Ishikawa (cell line): ENCODE measurements around the gene COL9A1.

Experiments
- CEBPB ChIP-seq: IDR thresholded peaks from 2 replicates; pipeline ENCODE4 v1.6.1; 2012
- CREB1 ChIP-seq: IDR thresholded peaks from 2 replicates; pipeline ENCODE4 v1.6.1; 2012; ENCODE audit warnings: low read depth
- EGR1 ChIP-seq: IDR thresholded peaks from 2 replicates; pipeline ENCODE4 v1.6.1; 2012
- EP300 ChIP-seq: IDR thresholded peaks from 2 replicates; pipeline ENCODE4 v1.6.1; 2012; ENCODE audit warnings: borderline replicate concordance
- FOXM1 ChIP-seq: IDR thresholded peaks from 2 replicates; pipeline ENCODE4 v1.6.1; 2012; ENCODE audit warnings: low read depth, borderline replicate concordance
- NFIC ChIP-seq: IDR thresholded peaks from 2 replicates; pipeline ENCODE4 v1.6.1; 2012
- RAD21 ChIP-seq: IDR thresholded peaks from 2 replicates; pipeline ENCODE4 v1.6.1; 2012; ENCODE audit warnings: low read depth
- TAF1 ChIP-seq: IDR thresholded peaks from 2 replicates; pipeline ENCODE4 v1.6.1; 2012; ENCODE audit warnings: low read depth, mild to moderate bottlenecking
- TCF12 ChIP-seq: IDR thresholded peaks from 2 replicates; pipeline ENCODE4 v1.6.1; 2012; ENCODE audit warnings: low read depth
- YY1 ChIP-seq: IDR thresholded peaks from 2 replicates; pipeline ENCODE4 v1.6.1; 2012; ENCODE audit warnings: low read depth
- ZBTB7A ChIP-seq: IDR thresholded peaks from 2 replicates; pipeline ENCODE4 v1.6.1; 2012; ENCODE audit warnings: low read depth
- TF ChIP-seq, protein P1 (sequence below): IDR thresholded peaks from 2 replicates; pipeline ENCODE4 v1.6.1; 2012
- TF ChIP-seq, protein P2 (sequence below): IDR thresholded peaks from 2 replicates; pipeline ENCODE4 v1.6.1; 2012; ENCODE audit warnings: low read depth, mild to moderate bottlenecking

DNA sequence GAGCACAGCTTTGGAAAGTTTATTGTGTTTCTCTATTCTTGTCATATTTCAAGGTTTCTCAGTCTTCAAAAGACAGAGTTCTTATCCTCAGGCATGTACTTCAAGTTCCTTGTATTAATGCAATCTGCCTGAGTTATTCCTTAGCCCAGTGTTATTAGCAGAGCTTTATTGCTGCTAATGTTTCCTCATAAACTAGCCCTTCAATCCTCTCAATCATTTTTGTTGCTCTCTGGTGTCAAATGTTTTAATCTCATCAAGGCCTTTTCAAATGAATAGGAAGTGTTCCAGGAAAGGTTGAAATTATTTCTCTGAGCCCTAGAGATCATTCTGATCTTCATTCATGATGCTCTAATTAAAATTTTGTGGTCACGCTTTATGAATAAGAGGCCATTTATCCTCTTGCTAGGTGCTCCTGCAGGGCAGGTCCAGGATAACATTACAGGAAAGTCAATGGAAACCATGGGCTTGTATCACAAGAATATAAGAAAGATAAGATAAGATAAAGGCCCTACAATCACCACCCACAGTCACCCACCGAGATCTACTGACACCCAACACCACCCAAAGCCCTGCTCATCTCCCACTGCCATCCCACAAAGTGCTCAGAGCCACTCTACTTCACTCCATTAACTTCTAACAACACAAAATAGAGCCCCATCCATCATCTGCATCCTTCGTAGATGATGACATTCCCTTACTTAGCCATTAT, 125.9 kb downstream of the COL9A1 start:
- TF ChIP-seq EP300 (no peak), RAD21 (no peak), ZBTB7A (no peak), TAF1 (no peak), YY1 (no peak), EGR1 (no peak), TCF12 (no peak), CREB1 (no peak), NFIC (no peak), FOXM1 (no peak), CEBPB (no peak)
- TF ChIP-seq, protein P1, sequence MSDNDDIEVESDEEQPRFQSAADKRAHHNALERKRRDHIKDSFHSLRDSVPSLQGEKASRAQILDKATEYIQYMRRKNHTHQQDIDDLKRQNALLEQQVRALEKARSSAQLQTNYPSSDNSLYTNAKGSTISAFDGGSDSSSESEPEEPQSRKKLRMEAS, result no peak
- TF ChIP-seq, protein P2, sequence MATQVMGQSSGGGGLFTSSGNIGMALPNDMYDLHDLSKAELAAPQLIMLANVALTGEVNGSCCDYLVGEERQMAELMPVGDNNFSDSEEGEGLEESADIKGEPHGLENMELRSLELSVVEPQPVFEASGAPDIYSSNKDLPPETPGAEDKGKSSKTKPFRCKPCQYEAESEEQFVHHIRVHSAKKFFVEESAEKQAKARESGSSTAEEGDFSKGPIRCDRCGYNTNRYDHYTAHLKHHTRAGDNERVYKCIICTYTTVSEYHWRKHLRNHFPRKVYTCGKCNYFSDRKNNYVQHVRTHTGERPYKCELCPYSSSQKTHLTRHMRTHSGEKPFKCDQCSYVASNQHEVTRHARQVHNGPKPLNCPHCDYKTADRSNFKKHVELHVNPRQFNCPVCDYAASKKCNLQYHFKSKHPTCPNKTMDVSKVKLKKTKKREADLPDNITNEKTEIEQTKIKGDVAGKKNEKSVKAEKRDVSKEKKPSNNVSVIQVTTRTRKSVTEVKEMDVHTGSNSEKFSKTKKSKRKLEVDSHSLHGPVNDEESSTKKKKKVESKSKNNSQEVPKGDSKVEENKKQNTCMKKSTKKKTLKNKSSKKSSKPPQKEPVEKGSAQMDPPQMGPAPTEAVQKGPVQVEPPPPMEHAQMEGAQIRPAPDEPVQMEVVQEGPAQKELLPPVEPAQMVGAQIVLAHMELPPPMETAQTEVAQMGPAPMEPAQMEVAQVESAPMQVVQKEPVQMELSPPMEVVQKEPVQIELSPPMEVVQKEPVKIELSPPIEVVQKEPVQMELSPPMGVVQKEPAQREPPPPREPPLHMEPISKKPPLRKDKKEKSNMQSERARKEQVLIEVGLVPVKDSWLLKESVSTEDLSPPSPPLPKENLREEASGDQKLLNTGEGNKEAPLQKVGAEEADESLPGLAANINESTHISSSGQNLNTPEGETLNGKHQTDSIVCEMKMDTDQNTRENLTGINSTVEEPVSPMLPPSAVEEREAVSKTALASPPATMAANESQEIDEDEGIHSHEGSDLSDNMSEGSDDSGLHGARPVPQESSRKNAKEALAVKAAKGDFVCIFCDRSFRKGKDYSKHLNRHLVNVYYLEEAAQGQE, result no peak
